Activated CD4-positive, alpha-beta T cell treated with anti-CD3 and anti-CD28 coated beads, Interleukin-2, amount 10 ng/mL, durations not matched to agents 7 days and 5 days (primary cell): Measurements from ENCODE around the gene DPPA2. TPM values are rescaled to one million over a fixed set of nuclear protein-coding genes. Genes with fewer than 3 reads are reported as not detected.
A peak's percentile ranks its signal among the peaks of the same experiment; 100 is the strongest.

Experiments
- CTCF ChIA-PET: fragments of 350-600 bp; sonication (Branson Sonifier 250); formaldehyde crosslinking; loops from one replicate; lab custom pipeline; 2021; ENCODE audit warnings: antibody characterized with exemption; lab: Charles Lee
- POLR2A ChIA-PET: fragments of 350-600 bp; sonication (Branson Sonifier 250); formaldehyde crosslinking; loops from one replicate; lab custom pipeline; 2021; ENCODE audit warnings: antibody characterized with exemption; lab: Charles Lee
- DNase-seq: peaks from one replicate; pipeline ENCODE4 v3.0.0-alpha.2; 2020
- H3K27ac Mint-ChIP-seq: one replicate; pipeline ENCODE4 v1.8.0; 2021; ENCODE audit warnings: mild to moderate bottlenecking, moderate library complexity, mixed read lengths
- H3K27me3 Mint-ChIP-seq: one replicate; pipeline ENCODE4 v1.8.0; 2021; ENCODE audit warnings: mixed read lengths
- H3K36me3 Mint-ChIP-seq: one replicate; pipeline ENCODE4 v1.8.0; 2021; ENCODE audit warnings: low read depth, mixed read lengths
- H3K4me1 Mint-ChIP-seq: one replicate; pipeline ENCODE4 v1.8.0; 2021; ENCODE audit warnings: mixed read lengths
- H3K4me3 Mint-ChIP-seq: one replicate; pipeline ENCODE4 v1.8.0; 2021; ENCODE audit warnings: mild to moderate bottlenecking, moderate library complexity, mixed read lengths
- H3K9me3 Mint-ChIP-seq: one replicate; pipeline ENCODE4 v1.8.0; 2021; ENCODE audit warnings: mixed read lengths
- total RNA-seq, 2 experiments: library from RNA; stranded (reverse); gene quantifications; one replicate each; pipeline ENCODE4 v1.2.3, GENCODE V29; 2021

Gene DPPA2
- total RNA-seq, 2 experiments from 2014 or later, result not detected

GRCh38 chr3:109339197-109339596, 22.9 kb upstream of the DPPA2 start:
- H3K9me3 Mint-ChIP-seq, result no peaks in the 10 kb centered on the region
- CTCF ChIA-PET, result interaction anchor here (0.6 kb wide), 1 partner anchor 29 kb away, joined by 3 read pairs; no protein-coding TSS in a partner anchor
- peaks cover 11% of the 10 kb centered on the region for H3K4me1 Mint-ChIP-seq
- H3K27me3 Mint-ChIP-seq, result peaks cover 24% of the 10 kb centered on the region
- H3K4me3 Mint-ChIP-seq, result no peak overlapping the region
- H3K36me3 Mint-ChIP-seq, result peaks cover 2% of the 10 kb centered on the region
- no peak for DNase-seq
- POLR2A ChIA-PET, result no interaction called here
- no peak overlapping the region for H3K27ac Mint-ChIP-seq

GRCh38 chr3:109338322-109338721, 22.0 kb upstream of the DPPA2 start:
- ChIA-PET POLR2A (no interaction called here), CTCF (no interaction called here)
- Mint-ChIP-seq H3K36me3 (peaks cover 2% of the 10 kb centered on the region), H3K9me3 (no peaks in the 10 kb centered on the region), H3K4me1 (peaks cover 11% of the 10 kb centered on the region), H3K27me3 (peaks cover 24% of the 10 kb centered on the region), H3K4me3 (no peak overlapping the region), H3K27ac (no peak overlapping the region)
- DNase-seq, result no peak

GRCh38 chr3:109337393-109337792, 21.1 kb upstream of the DPPA2 start, which contains the start of gene DPPA4:
TSS of gene DPPA4 (minus strand) at chr3:109337546. CDS start at chr3:109337517, 29 bp downstream.
- peaks cover 11% of the 10 kb centered on the region for H3K4me1 Mint-ChIP-seq
- CTCF ChIA-PET, result no interaction called here
- POLR2A ChIA-PET, result no interaction called here
- H3K27me3 Mint-ChIP-seq, result peaks cover 24% of the 10 kb centered on the region
- peaks cover 2% of the 10 kb centered on the region for H3K36me3 Mint-ChIP-seq
- H3K9me3 Mint-ChIP-seq, result no peaks in the 10 kb centered on the region
- no peak for DNase-seq
- H3K4me3 Mint-ChIP-seq, result peak within 1 kb of the TSS; percentile 66
- H3K27ac Mint-ChIP-seq, result peak within 1 kb of the TSS; percentile 21

GRCh38 chr3:109336291-109336861, 20.1 kb upstream of the DPPA2 start:
- peak overlapping the region; percentile 66 for H3K4me3 Mint-ChIP-seq
- H3K27ac Mint-ChIP-seq, result no peak overlapping the region
- peaks cover 2% of the 10 kb centered on the region for H3K36me3 Mint-ChIP-seq
- DNase-seq, result peak; percentile 31
- peaks cover 24% of the 10 kb centered on the region for H3K27me3 Mint-ChIP-seq
- peaks cover 11% of the 10 kb centered on the region for H3K4me1 Mint-ChIP-seq
- no peaks in the 10 kb centered on the region for H3K9me3 Mint-ChIP-seq
- ChIA-PET CTCF (no interaction called here), POLR2A (no interaction called here)

- no peak overlapping the region for H3K27ac Mint-ChIP-seq
- DNase-seq, result no peak
- H3K27me3 Mint-ChIP-seq, result peaks cover 24% of the 10 kb centered on the region
- ChIA-PET POLR2A (no interaction called here), CTCF (interaction anchor here (0.6 kb wide), 1 partner anchor 12 kb away, joined by 5 read pairs; no protein-coding TSS in a partner anchor)
- peaks cover 11% of the 10 kb centered on the region for H3K4me1 Mint-ChIP-seq
- H3K9me3 Mint-ChIP-seq, result no peaks in the 10 kb centered on the region
- peaks cover 2% of the 10 kb centered on the region for H3K36me3 Mint-ChIP-seq
- no peak overlapping the region for H3K4me3 Mint-ChIP-seq
Measured at GRCh38 chr3:109334572-109334971, 18.3 kb upstream of the DPPA2 start.

GRCh38 chr3:109331692-109332091, 15.4 kb upstream of the DPPA2 start:
- H3K4me3 Mint-ChIP-seq, result no peak overlapping the region
- ChIA-PET CTCF (interaction anchor here (0.7 kb wide), 1 partner anchor 294 kb away, joined by 3 read pairs; no protein-coding TSS in a partner anchor), POLR2A (no interaction called here)
- peaks cover 10% of the 10 kb centered on the region for H3K27me3 Mint-ChIP-seq
- DNase-seq, result no peak
- no peak overlapping the region for H3K27ac Mint-ChIP-seq
- no peaks in the 10 kb centered on the region for H3K9me3 Mint-ChIP-seq
- peaks cover 3% of the 10 kb centered on the region for H3K4me1 Mint-ChIP-seq
- no peaks in the 10 kb centered on the region for H3K36me3 Mint-ChIP-seq

- POLR2A ChIA-PET, result no interaction called here
- peaks cover 4% of the 10 kb centered on the region for H3K27me3 Mint-ChIP-seq
- no peaks in the 10 kb centered on the region for H3K36me3 Mint-ChIP-seq
- H3K4me1 Mint-ChIP-seq, result no peaks in the 10 kb centered on the region
- no peaks in the 10 kb centered on the region for H3K9me3 Mint-ChIP-seq
- H3K27ac Mint-ChIP-seq, result no peak overlapping the region
- H3K4me3 Mint-ChIP-seq, result no peak overlapping the region
- CTCF ChIA-PET, result no interaction called here
- DNase-seq, result no peak
Measured at GRCh38 chr3:109330405-109330804, 14.1 kb upstream of the DPPA2 start.

- no peaks in the 10 kb centered on the region for H3K36me3 Mint-ChIP-seq
- no peak overlapping the region for H3K4me3 Mint-ChIP-seq
- no peaks in the 10 kb centered on the region for H3K4me1 Mint-ChIP-seq
- no peak overlapping the region for H3K27ac Mint-ChIP-seq
- H3K27me3 Mint-ChIP-seq, result no peaks in the 10 kb centered on the region
- no peak for DNase-seq
- ChIA-PET POLR2A (no interaction called here), CTCF (no interaction called here)
- H3K9me3 Mint-ChIP-seq, result no peaks in the 10 kb centered on the region
Measured at GRCh38 chr3:109328202-109328601, 11.9 kb upstream of the DPPA2 start.

GRCh38 chr3:109325657-109326056, 9.3 kb upstream of the DPPA2 start:
- CTCF ChIA-PET, result no interaction called here
- DNase-seq, result no peak
- Mint-ChIP-seq H3K36me3 (no peaks in the 10 kb centered on the region), H3K4me3 (no peak overlapping the region), H3K27ac (no peak overlapping the region), H3K4me1 (no peaks in the 10 kb centered on the region), H3K9me3 (no peaks in the 10 kb centered on the region), H3K27me3 (no peaks in the 10 kb centered on the region)
- POLR2A ChIA-PET, result no interaction called here

GRCh38 chr3:109325109-109325508, 8.8 kb upstream of the DPPA2 start:
- Mint-ChIP-seq H3K27ac (no peak overlapping the region), H3K4me1 (no peaks in the 10 kb centered on the region), H3K27me3 (no peaks in the 10 kb centered on the region), H3K36me3 (no peaks in the 10 kb centered on the region), H3K4me3 (no peak overlapping the region), H3K9me3 (no peaks in the 10 kb centered on the region)
- DNase-seq, result no peak
- ChIA-PET CTCF (no interaction called here), POLR2A (no interaction called here)

GRCh38 chr3:109313061-109313460, 3.3 kb downstream of the DPPA2 start:
- H3K4me1 Mint-ChIP-seq, result no peaks in the 10 kb centered on the region
- H3K9me3 Mint-ChIP-seq, result no peaks in the 10 kb centered on the region
- no peaks in the 10 kb centered on the region for H3K36me3 Mint-ChIP-seq
- no peak for DNase-seq
- no peak overlapping the region for H3K27ac Mint-ChIP-seq
- ChIA-PET CTCF (no interaction called here), POLR2A (no interaction called here)
- no peak overlapping the region for H3K4me3 Mint-ChIP-seq
- no peaks in the 10 kb centered on the region for H3K27me3 Mint-ChIP-seq

- no peak overlapping the region for H3K27ac Mint-ChIP-seq
- no peaks in the 10 kb centered on the region for H3K36me3 Mint-ChIP-seq
- POLR2A ChIA-PET, result no interaction called here
- no peak for DNase-seq
- H3K9me3 Mint-ChIP-seq, result no peaks in the 10 kb centered on the region
- no peaks in the 10 kb centered on the region for H3K4me1 Mint-ChIP-seq
- CTCF ChIA-PET, result interaction anchor here (0.5 kb wide), 1 partner anchor 82 kb away, joined by 3 read pairs; no protein-coding TSS in a partner anchor
- H3K4me3 Mint-ChIP-seq, result no peak overlapping the region
- no peaks in the 10 kb centered on the region for H3K27me3 Mint-ChIP-seq
Measured at GRCh38 chr3:109297496-109297895, 18.8 kb downstream of the DPPA2 start.

- ChIA-PET CTCF (interaction anchor here (0.8 kb wide), 1 partner anchor 15 kb away, joined by 6 read pairs; no protein-coding TSS in a partner anchor), POLR2A (no interaction called here)
- H3K9me3 Mint-ChIP-seq, result no peaks in the 10 kb centered on the region
- H3K4me1 Mint-ChIP-seq, result no peaks in the 10 kb centered on the region
- H3K36me3 Mint-ChIP-seq, result no peaks in the 10 kb centered on the region
- no peaks in the 10 kb centered on the region for H3K27me3 Mint-ChIP-seq
- DNase-seq, result no peak
- no peak overlapping the region for H3K27ac Mint-ChIP-seq
- H3K4me3 Mint-ChIP-seq, result no peak overlapping the region
Measured at GRCh38 chr3:109284071-109284470, 32.2 kb downstream of the DPPA2 start.

- no peaks in the 10 kb centered on the region for H3K9me3 Mint-ChIP-seq
- ChIA-PET CTCF (no interaction called here), POLR2A (no interaction called here)
- no peak overlapping the region for H3K4me3 Mint-ChIP-seq
- H3K27ac Mint-ChIP-seq, result no peak overlapping the region
- no peak for DNase-seq
- H3K36me3 Mint-ChIP-seq, result no peaks in the 10 kb centered on the region
- no peaks in the 10 kb centered on the region for H3K4me1 Mint-ChIP-seq
- H3K27me3 Mint-ChIP-seq, result no peaks in the 10 kb centered on the region
Measured at GRCh38 chr3:109278546-109278945, 37.8 kb downstream of the DPPA2 start.
